GM18526 (cell line): ENCODE measurements around the gene KAT6B.

Experiments
- POLR2A ChIP-seq: IDR thresholded peaks from 3 replicates; pipeline ENCODE4 v1.6.1; 2011; ENCODE audit not compliant: insufficient read length; ENCODE audit errors: extremely low read depth

KAT6B gene

GRCh38 chr10:74841265-74841973, 15.0 kb downstream of the KAT6B start:
- no peak for TF ChIP-seq POLR2A

DNA sequence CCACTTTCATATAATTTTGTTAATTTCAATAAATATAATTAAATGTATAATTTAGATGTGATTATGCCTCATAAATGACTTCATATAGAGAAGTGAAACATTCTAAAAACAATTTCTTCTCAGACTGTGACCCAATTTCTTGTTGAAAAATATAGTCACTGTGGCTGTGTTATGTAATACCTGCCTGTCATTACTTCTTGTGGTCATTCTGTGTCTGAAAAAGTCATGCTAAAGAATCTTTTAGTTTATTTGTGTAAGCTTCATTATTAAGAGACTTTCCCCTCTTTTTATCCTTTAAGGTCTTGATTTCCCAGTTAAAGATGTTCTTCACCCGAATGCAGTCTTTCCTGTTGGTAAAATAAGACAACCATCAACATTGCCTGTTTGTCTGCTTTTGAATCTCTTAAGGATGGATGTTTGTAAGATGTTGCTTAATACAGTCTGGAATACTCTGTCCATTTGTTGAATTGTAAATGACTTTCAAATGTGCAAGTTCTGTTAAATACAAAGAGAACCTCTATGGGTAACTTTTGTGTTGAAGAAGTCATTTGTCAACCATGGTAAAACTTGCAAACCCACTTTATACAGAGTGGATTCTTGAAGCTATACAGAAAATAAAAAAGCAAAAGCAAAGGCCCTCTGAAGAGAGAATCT, 16.0 kb downstream of the KAT6B start:
- no peak for TF ChIP-seq POLR2A

- no peak for TF ChIP-seq POLR2A
Observed at GRCh38 chr10:74846958-74847357, 20.6 kb downstream of the KAT6B start.

DNA sequence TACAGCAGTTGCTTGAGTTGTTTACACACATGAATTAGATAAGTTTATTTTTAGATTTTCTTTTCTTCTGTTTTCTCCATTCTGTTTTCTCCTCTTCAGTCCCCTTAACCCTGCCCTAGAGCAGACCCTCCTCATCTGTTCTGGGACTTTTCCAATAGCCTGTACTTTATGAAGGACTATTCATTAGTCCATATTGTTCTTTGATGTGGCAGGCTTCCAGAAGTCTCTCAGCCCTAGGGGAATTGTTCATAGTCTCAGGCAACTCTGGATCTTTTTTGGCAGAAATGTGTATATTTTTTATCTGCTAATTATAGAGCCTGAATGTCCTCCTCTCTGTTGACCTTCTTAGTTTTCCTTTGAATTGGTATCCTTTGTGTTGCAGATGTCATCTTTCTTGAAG, 25.4 kb downstream of the KAT6B start:
- TF ChIP-seq POLR2A, result no peak

GRCh38 chr10:74852381-74852780, 26.0 kb downstream of the KAT6B start:
- TF ChIP-seq POLR2A, result no peak

GRCh38 chr10:74854610-74855009, 28.2 kb downstream of the KAT6B start:
- no peak for TF ChIP-seq POLR2A

DNA sequence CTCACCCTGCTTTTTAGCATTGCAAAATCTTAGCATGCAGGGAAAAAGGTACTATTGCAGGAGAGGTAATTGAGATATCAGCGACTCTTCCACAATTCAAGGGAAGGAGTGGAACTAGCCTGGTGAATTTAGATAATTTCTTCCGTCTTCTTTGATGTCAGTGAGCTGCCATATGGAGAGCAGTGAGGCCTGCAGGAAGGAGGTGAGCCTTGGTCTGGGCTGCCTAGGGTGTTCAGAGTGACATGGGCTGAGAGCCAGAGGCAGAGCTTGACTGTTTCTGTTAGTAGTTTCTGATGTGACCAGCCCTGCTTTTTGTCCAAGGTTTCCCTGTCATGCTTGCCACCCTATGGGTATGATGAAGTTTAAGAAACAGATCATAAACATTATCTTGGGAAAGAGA, 28.6 kb downstream of the KAT6B start:
- no peak for TF ChIP-seq POLR2A

GRCh38 chr10:74855439-74855838, 29.0 kb downstream of the KAT6B start:
- TF ChIP-seq POLR2A, result no peak

DNA sequence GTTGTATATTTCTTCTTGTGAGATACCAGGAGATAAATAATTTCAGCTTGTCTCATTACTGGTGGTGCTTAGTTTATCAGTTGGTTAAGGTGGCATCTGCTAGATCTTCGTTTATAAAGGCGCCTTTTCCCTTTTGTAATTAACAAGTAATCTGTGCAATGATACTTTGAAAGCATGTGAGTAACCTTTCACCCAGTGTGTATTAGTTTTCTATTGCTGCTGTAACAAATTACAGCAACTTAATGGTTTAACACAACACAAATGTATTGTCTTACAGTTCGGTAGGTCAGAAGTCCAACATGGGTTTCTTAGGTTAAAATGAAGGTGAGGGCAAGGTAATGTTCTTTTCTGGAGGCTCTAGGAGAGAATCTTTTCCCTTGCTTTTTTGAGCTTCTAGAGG, 30.5 kb downstream of the KAT6B start:
- no peak for TF ChIP-seq POLR2A

GRCh38 chr10:74857586-74857985, 31.2 kb downstream of the KAT6B start:
- TF ChIP-seq POLR2A, result no peak

DNA sequence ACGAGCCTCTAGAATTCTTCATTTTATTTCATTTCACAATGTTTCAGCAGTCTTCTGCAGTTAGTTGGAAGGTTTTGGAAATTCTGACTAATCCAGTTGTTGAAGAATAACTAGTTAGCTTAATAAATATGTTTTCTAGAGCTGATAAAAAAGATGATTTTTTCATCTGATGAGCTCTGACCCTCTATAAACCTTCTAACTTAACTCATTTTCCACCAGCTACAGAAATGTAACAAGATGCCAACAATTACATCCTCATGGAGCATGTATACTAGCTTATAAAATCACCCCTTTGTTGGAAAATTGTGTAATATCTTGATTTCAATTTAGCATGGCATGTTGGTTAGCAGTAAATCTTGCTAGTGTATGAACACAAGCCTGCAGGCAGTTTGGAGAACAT, 33.1 kb downstream of the KAT6B start:
- TF ChIP-seq POLR2A, result no peak

GRCh38 chr10:74862625-74863024, 36.2 kb downstream of the KAT6B start:
- TF ChIP-seq POLR2A, result no peak

DNA sequence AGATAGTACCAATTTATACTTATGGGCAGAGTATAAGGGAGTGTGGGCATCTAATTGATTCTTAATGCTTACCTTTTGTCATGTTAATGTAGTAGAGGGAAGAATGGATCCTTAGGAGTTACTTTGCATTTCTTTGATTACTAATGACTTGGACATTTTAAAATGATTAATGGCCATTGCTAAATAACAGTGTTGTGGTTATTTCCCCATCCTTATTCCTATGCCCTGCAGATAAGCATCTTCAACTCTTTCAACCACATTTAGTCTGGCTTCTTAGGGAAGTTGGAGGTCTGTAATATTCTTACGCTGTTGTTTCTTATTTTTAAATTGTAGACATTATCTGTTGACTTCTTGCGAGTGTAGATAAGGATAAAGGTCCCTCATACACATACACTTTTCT, 37.2 kb downstream of the KAT6B start:
- TF ChIP-seq POLR2A, result no peak

GRCh38 chr10:74867351-74867750, 41.0 kb downstream of the KAT6B start:
- no peak for TF ChIP-seq POLR2A

GRCh38 chr10:74868392-74868977, 42.1 kb downstream of the KAT6B start:
- no peak for TF ChIP-seq POLR2A

GRCh38 chr10:74869635-74870034, 43.2 kb downstream of the KAT6B start:
- no peak for TF ChIP-seq POLR2A
